Activated CD8-positive, alpha-beta memory T cell treated with anti-CD3 and anti-CD28 coated beads for 24 hours (primary cell): ENCODE results near the gene NOL4L.
A peak's percentile ranks its signal among the peaks of the same experiment; 100 is the strongest.

ENCODE experiments used
- DNase-seq: peaks from one replicate; pipeline ENCODE4 v3.0.0-alpha.2; 2020

Gene NOL4L

GRCh38 chr20:32439132-32439829, 145.9 kb downstream of the NOL4L start:
- peak; percentile 64 for DNase-seq

- no peak for DNase-seq
Observed at GRCh38 chr20:32438331-32438858, 146.7 kb downstream of the NOL4L start.

GRCh38 chr20:32437391-32438074, 147.6 kb downstream of the NOL4L start:
- DNase-seq = no peak

GRCh38 chr20:32436968-32437367, 148.2 kb downstream of the NOL4L start:
- DNase-seq = no peak

GRCh38 chr20:32436142-32436861, 148.8 kb downstream of the NOL4L start:
- no peak for DNase-seq

- no peak for DNase-seq
Observed at GRCh38 chr20:32435449-32436107, 149.6 kb downstream of the NOL4L start.

- DNase-seq = no peak
Observed at GRCh38 chr20:32434434-32434833, 150.7 kb downstream of the NOL4L start.

GRCh38 chr20:32433311-32434021, 151.7 kb downstream of the NOL4L start:
- no peak for DNase-seq

GRCh38 chr20:32432277-32432676, 152.9 kb downstream of the NOL4L start:
- DNase-seq = no peak

- no peak for DNase-seq
Observed at GRCh38 chr20:32431457-32431856, 153.7 kb downstream of the NOL4L start.

- DNase-seq = no peak
Observed at GRCh38 chr20:32429745-32430360, 155.3 kb downstream of the NOL4L start.

- no peak for DNase-seq
Observed at GRCh38 chr20:32429343-32429742, 155.8 kb downstream of the NOL4L start.

GRCh38 chr20:32427996-32428395, 157.1 kb downstream of the NOL4L start:
- no peak for DNase-seq

GRCh38 chr20:32421290-32421689, 163.8 kb downstream of the NOL4L start:
- DNase-seq = no peak

GRCh38 chr20:32418376-32418775, 166.8 kb downstream of the NOL4L start:
- no peak for DNase-seq

- DNase-seq = no peak
Observed at GRCh38 chr20:32416206-32416605, 168.9 kb downstream of the NOL4L start.

- no peak for DNase-seq
Observed at GRCh38 chr20:32415494-32415893, 169.6 kb downstream of the NOL4L start.

- no peak for DNase-seq
Observed at GRCh38 chr20:32411955-32412706, 173.0 kb downstream of the NOL4L start.

- DNase-seq = peak; percentile 75
Observed at GRCh38 chr20:32407131-32407750, 177.9 kb downstream of the NOL4L start.

- DNase-seq = no peak
Observed at GRCh38 chr20:32406701-32407100, 178.4 kb downstream of the NOL4L start.

GRCh38 chr20:32404017-32404416, 181.1 kb downstream of the NOL4L start:
- DNase-seq = no peak
